Fibroblast of lung (primary cell): ENCODE results near the gene SDC1. TPM values are rescaled to one million over a fixed set of nuclear protein-coding genes. Genes with fewer than 3 reads are reported as not detected.

Experiments
- DNase-seq, 2 donors: peaks; one replicate each; pipeline versions ENCODE4 v3.0.0 to v3.0.0-alpha.2; 2010; ENCODE audit warnings: low read depth in 2 of 2
- H2AFZ ChIP-seq: 2 replicates; pipeline ENCODE4 v1.5.1; 2012; ENCODE audit warnings: low read length, control low read depth, inconsistent platforms
- H3K27ac ChIP-seq: 2 replicates; pipeline ENCODE4 v1.5.1; 2011; ENCODE audit warnings: low read length, control low read depth; ENCODE audit not compliant: insufficient read depth
- H3K27me3 ChIP-seq: 2 replicates; pipeline ENCODE4 v1.5.1; 2011; ENCODE audit warnings: mild to moderate bottlenecking, low read length; ENCODE audit not compliant: control insufficient read depth, insufficient read depth
- H3K36me3 ChIP-seq: 2 replicates; pipeline ENCODE4 v1.5.1; 2011; ENCODE audit warnings: low read length; ENCODE audit not compliant: control insufficient read depth, insufficient read depth
- H3K4me1 ChIP-seq: 2 replicates; pipeline ENCODE4 v1.5.1; 2011; ENCODE audit warnings: low read length; ENCODE audit not compliant: control insufficient read depth, insufficient read depth; ENCODE audit errors: extremely low read depth
- H3K4me2 ChIP-seq: 2 replicates; pipeline ENCODE4 v1.5.1; 2011; ENCODE audit warnings: low read length, control low read depth; ENCODE audit not compliant: insufficient read depth; ENCODE audit errors: extremely low read depth
- H3K4me3 ChIP-seq, 4 experiments: fragments of 200-600 bp in 1 of 4; sonication (generic) in 1 of 4; replicated peaks in 1 of 4; 2 replicates each; pipeline ENCODE4 v1.5.1; 2011 to 2016; ENCODE audit warnings: low read length in 4 of 4, low read depth in 3 of 4, mild to moderate bottlenecking in 3 of 4, control low read depth in 2 of 4, inconsistent platforms in 1 of 4, mixed read lengths in 1 of 4; ENCODE audit not compliant: insufficient read depth in 1 of 4; ENCODE audit errors: control extremely low read depth in 1 of 4
- H3K79me2 ChIP-seq: 2 replicates; pipeline ENCODE4 v1.5.1; 2012; ENCODE audit warnings: mild to moderate bottlenecking, low read length, inconsistent platforms; ENCODE audit not compliant: control insufficient read depth, insufficient read depth
- H3K9ac ChIP-seq: 2 replicates; pipeline ENCODE4 v1.5.1; 2011; ENCODE audit warnings: mild to moderate bottlenecking, low read length, control low read depth; ENCODE audit not compliant: insufficient read depth
- H3K9me3 ChIP-seq: 2 replicates; pipeline ENCODE4 v1.5.1; 2012; ENCODE audit warnings: low read depth, low read length; ENCODE audit not compliant: control insufficient read depth, insufficient read depth
- H4K20me1 ChIP-seq: 2 replicates; pipeline ENCODE4 v1.5.1; 2011; ENCODE audit warnings: low read length; ENCODE audit not compliant: control insufficient read depth, insufficient read depth; ENCODE audit errors: extremely low read depth
- CTCF ChIP-seq, 2 donors: IDR thresholded peaks in 1 of 2; conservative IDR thresholded peaks in 1 of 2; 1 replicate in 1 of 2; 2 replicates in 1 of 2; pipeline ENCODE4 v1.5.1; 2011 to 2012; ENCODE audit warnings: low read length in 2 of 2, control low read depth in 1 of 2, inconsistent platforms in 1 of 2, low read depth in 1 of 2, mild to moderate bottlenecking in 1 of 2
- EZH2 ChIP-seq: IDR thresholded peaks from 2 replicates; pipeline ENCODE4 v1.5.1; 2012; ENCODE audit warnings: low read length, control low read depth, mild to moderate bottlenecking; ENCODE audit errors: missing control alignments
- polyA plus RNA-seq, 2 donors: library from polyadenylated mRNA; depleted of rRNA in 1 of 2; stranded (reverse) in 1 of 2; unstranded in 1 of 2; fragments of >200 nt; gene quantifications; 2 replicates each; pipeline ENCODE4 v1.2.1, GENCODE V29; 2011 to 2012; ENCODE audit warnings: missing spikeins in 1 of 2
- total RNA-seq: library from RNA; depleted of rRNA; stranded (reverse); fragments of >200 nt; gene quantifications from 2 replicates; pipeline ENCODE4 v1.2.1, GENCODE V29; 2014

SDC1 gene
- total and polyA plus RNA-seq, 2 donors (not counting 1 experiment from before 2014, with no cell fraction given), result 14.6 to 56.8 TPM

- peaks cover 16% of the 10 kb centered on the region for H3K36me3 ChIP-seq
- H3K27ac ChIP-seq, result no peak overlapping the region
- no peak overlapping the region for H3K4me3 ChIP-seq
- no peak for TF ChIP-seq EZH2
- no peak for TF ChIP-seq CTCF (conservative IDR thresholded peaks at IDR 0.05 in 1 of 2, IDR thresholded peaks at IDR 0.05 in 1 of 2; ENCODE audit: low read depth in 1 of 2, low read length in 2 of 2)
- H3K79me2 ChIP-seq, result no peaks in the 10 kb centered on the region
- H3K4me1 ChIP-seq, result no peaks in the 10 kb centered on the region
- H2AFZ ChIP-seq, result no peak overlapping the region
- no peaks in the 10 kb centered on the region for H3K27me3 ChIP-seq
- no peaks in the 10 kb centered on the region for H4K20me1 ChIP-seq
- no peaks in the 10 kb centered on the region for H3K9me3 ChIP-seq
- DNase-seq, result no peak
- H3K4me2 ChIP-seq, result no peak overlapping the region
- H3K9ac ChIP-seq, result no peak overlapping the region
These were observed 29.8 kb upstream of the SDC1 start for GRCh38 chr2:20254731-20255130.

GRCh38 chr2:20250436-20250835 is 25.5 kb upstream of the SDC1 start:
- H3K36me3 ChIP-seq, result peaks cover 10% of the 10 kb centered on the region
- H3K79me2 ChIP-seq, result no peaks in the 10 kb centered on the region
- DNase-seq, result no peak
- no peaks in the 10 kb centered on the region for H4K20me1 ChIP-seq
- H3K27me3 ChIP-seq, result no peaks in the 10 kb centered on the region
- no peak overlapping the region for H3K27ac ChIP-seq
- no peak overlapping the region for H2AFZ ChIP-seq
- no peak for TF ChIP-seq CTCF (conservative IDR thresholded peaks at IDR 0.05 in 1 of 2, IDR thresholded peaks at IDR 0.05 in 1 of 2; ENCODE audit: low read depth in 1 of 2, low read length in 2 of 2)
- no peak for TF ChIP-seq EZH2
- no peaks in the 10 kb centered on the region for H3K9me3 ChIP-seq
- no peak overlapping the region for H3K9ac ChIP-seq
- no peaks in the 10 kb centered on the region for H3K4me1 ChIP-seq
- no peak overlapping the region for H3K4me2 ChIP-seq
- H3K4me3 ChIP-seq, result no peak overlapping the region

GRCh38 chr2:20249170-20249569 is 24.2 kb upstream of the SDC1 start:
- no peak for TF ChIP-seq EZH2
- no peak for TF ChIP-seq CTCF (conservative IDR thresholded peaks at IDR 0.05 in 1 of 2, IDR thresholded peaks at IDR 0.05 in 1 of 2; ENCODE audit: low read depth in 1 of 2, low read length in 2 of 2)
- no peaks in the 10 kb centered on the region for H3K4me1 ChIP-seq
- no peak for DNase-seq
- H3K4me2 ChIP-seq, result no peak overlapping the region
- H3K36me3 ChIP-seq, result peaks cover 6% of the 10 kb centered on the region
- no peak overlapping the region for H2AFZ ChIP-seq
- H4K20me1 ChIP-seq, result no peaks in the 10 kb centered on the region
- no peak overlapping the region for H3K27ac ChIP-seq
- no peak overlapping the region for H3K9ac ChIP-seq
- H3K27me3 ChIP-seq, result no peaks in the 10 kb centered on the region
- no peaks in the 10 kb centered on the region for H3K79me2 ChIP-seq
- H3K4me3 ChIP-seq, result no peak overlapping the region
- no peaks in the 10 kb centered on the region for H3K9me3 ChIP-seq
